ENCODE results near the gene MYT1. TPM values are rescaled to one million over a fixed set of nuclear protein-coding genes. Genes with fewer than 3 reads are reported as not detected.

The MYT1 gene
- total RNA-seq, 1 donor from 2014 or later, result 2.3 TPM

DNA sequence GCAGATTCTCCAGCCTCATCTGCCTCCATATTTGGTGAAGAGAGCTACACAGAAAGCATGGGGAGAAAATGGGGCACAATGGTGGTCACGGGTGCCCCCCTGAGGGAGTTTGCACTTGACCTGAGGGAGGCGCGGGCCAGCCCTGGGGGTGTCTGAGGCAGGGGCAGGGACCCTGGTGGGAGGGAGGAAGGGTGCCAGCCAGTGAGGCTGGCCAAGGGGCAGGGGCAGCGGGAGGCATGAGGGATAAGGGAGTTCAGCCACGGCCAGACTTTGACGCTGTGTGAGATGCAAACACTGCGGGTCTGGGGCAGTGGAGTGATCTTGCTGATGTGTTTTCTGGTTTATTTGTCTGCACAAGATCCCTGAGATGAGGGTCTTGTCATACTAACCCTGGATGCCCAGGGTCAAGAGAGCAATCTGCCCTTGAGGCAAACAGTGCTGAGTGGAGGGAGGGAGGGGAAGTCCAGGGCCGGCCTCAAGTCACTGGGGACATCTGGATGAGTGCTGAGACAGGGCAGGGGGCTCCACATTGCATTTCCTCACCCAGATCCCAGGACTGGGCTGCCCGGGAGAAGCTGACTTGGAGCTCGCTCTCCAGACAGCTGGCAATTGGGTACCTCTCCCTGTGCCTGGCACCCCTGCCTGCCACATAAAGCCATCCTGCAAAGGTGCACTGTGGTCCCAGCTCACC lies 82.5 kb downstream of the MYT1 start:
- no peaks in the 10 kb centered on the region for H3K4me1 Mint-ChIP-seq (ENCODE audit: low read depth)
- H3K9me3 Mint-ChIP-seq (ENCODE audit: low read depth), result no peaks in the 10 kb centered on the region
- no peaks in the 10 kb centered on the region for H3K36me3 Mint-ChIP-seq (ENCODE audit: insufficient read depth)
- TF ChIP-seq, protein P1, sequence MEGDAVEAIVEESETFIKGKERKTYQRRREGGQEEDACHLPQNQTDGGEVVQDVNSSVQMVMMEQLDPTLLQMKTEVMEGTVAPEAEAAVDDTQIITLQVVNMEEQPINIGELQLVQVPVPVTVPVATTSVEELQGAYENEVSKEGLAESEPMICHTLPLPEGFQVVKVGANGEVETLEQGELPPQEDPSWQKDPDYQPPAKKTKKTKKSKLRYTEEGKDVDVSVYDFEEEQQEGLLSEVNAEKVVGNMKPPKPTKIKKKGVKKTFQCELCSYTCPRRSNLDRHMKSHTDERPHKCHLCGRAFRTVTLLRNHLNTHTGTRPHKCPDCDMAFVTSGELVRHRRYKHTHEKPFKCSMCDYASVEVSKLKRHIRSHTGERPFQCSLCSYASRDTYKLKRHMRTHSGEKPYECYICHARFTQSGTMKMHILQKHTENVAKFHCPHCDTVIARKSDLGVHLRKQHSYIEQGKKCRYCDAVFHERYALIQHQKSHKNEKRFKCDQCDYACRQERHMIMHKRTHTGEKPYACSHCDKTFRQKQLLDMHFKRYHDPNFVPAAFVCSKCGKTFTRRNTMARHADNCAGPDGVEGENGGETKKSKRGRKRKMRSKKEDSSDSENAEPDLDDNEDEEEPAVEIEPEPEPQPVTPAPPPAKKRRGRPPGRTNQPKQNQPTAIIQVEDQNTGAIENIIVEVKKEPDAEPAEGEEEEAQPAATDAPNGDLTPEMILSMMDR (IDR thresholded peaks at IDR 0.05; ENCODE audit: unreplicated experiment), result no peak
- no peak overlapping the region for H3K27ac Mint-ChIP-seq
- no peaks in the 10 kb centered on the region for H3K27me3 Mint-ChIP-seq
- no peak overlapping the region for H3K4me3 Mint-ChIP-seq (ENCODE audit: low read depth)
- DNase-seq (ENCODE audit: low spot score, unreplicated experiment), result no peak

DNA sequence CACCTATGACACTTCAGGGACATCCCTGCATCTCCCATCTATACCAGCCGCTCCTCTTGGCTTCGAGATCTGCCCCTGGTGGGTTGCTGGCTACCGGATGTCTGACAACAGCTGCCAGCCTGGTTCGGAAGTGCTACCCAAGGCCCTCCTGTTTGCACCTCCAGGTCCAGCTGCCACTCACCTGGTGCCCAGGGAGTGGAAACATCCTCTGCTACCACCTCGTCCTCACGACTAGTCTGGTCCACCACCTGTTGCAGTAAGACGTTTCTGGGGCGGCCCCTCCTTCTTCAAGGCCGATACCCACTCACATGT lies 83.0 kb downstream of the MYT1 start:
- H3K4me3 Mint-ChIP-seq (ENCODE audit: low read depth), result no peak overlapping the region
- no peak for DNase-seq (ENCODE audit: low spot score, unreplicated experiment)
- H3K9me3 Mint-ChIP-seq (ENCODE audit: low read depth), result no peaks in the 10 kb centered on the region
- H3K36me3 Mint-ChIP-seq (ENCODE audit: insufficient read depth), result no peaks in the 10 kb centered on the region
- TF ChIP-seq, protein P1 (IDR thresholded peaks at IDR 0.05; ENCODE audit: unreplicated experiment), result no peak
- no peaks in the 10 kb centered on the region for H3K4me1 Mint-ChIP-seq (ENCODE audit: low read depth)
- no peaks in the 10 kb centered on the region for H3K27me3 Mint-ChIP-seq
- no peak overlapping the region for H3K27ac Mint-ChIP-seq

DNA sequence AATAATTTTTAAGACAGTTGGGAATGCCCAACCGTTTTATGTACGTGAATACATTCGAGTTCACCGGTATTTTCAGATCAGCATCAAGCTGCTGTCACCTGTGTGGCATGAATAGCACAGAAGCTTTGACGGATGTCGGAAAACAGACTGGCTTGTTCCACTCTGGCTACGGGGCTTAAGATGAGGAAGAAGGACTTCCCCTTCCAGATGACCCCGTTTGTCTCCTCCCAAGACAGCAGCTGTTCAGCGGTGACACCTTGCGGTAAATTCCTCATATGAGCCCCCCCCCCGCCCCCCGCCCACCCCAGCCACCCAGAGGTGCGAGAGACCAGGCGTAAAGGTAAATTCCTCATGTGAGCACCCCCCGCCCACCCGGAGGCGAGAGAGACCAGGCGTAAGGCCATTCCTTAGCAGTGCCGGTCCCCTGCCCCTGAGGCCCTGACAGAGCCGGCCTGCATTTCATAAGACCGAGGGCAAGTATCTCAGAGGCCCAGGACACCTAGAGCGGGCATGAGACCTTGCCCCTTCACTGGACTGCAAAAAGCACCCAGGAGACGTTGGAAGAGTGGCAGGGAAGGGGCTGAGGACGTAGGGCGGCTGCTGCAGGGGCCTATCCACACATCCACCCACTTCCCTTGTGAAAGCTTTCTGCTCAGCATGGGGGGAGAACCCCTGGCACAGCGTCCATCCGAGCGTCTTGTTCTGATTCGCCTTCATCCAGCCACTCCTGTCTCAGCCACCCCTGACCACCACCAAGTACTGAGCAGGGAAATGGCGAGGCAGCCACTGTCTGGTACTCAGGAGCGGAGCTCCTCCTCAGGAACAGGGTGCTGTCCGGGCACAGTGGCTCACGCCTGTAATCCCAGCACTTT lies 84.0 kb downstream of the MYT1 start:
- DNase-seq (ENCODE audit: low spot score, unreplicated experiment), result no peak
- Mint-ChIP-seq H3K9me3 (ENCODE audit: low read depth) (no peaks in the 10 kb centered on the region), H3K27me3 (no peaks in the 10 kb centered on the region)

DNA sequence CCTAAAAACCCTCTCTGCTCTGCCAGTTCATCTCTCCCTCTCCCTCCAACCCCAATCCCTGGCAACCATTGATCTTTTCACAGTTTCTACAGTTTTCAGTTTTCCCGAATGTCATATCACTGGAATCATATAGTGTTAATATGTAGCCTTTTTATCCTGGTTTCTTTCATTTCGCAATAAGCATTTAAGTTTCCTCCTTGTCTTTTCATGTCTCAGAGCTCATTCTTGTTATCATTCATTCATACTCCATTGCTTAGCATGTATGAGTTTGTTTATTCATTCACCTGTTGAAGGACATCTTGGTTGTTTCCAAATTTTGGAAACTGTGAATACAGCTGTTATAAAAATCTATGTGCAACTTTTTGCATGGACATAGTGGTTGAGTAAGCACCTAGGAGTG lies 85.8 kb downstream of the MYT1 start:
- Mint-ChIP-seq H3K27ac (no peak overlapping the region), H3K4me3 (ENCODE audit: low read depth) (no peak overlapping the region), H3K9me3 (ENCODE audit: low read depth) (no peaks in the 10 kb centered on the region), H3K4me1 (ENCODE audit: low read depth) (peaks cover 8% of the 10 kb centered on the region), H3K27me3 (no peaks in the 10 kb centered on the region), H3K36me3 (ENCODE audit: insufficient read depth) (no peaks in the 10 kb centered on the region)
- DNase-seq (ENCODE audit: low spot score, unreplicated experiment), result no peak
- TF ChIP-seq, protein P1 (IDR thresholded peaks at IDR 0.05; ENCODE audit: unreplicated experiment), result no peak

More for the DNA sequence above, 84.0 kb downstream of the MYT1 start:
- Mint-ChIP-seq H3K4me1 (ENCODE audit: low read depth) (peaks cover under 1% of the 10 kb centered on the region), H3K27ac (no peak overlapping the region), H3K36me3 (ENCODE audit: insufficient read depth) (no peaks in the 10 kb centered on the region), H3K4me3 (ENCODE audit: low read depth) (no peak overlapping the region)
- TF ChIP-seq, protein P1 (IDR thresholded peaks at IDR 0.05; ENCODE audit: unreplicated experiment), result no peak

DNA sequence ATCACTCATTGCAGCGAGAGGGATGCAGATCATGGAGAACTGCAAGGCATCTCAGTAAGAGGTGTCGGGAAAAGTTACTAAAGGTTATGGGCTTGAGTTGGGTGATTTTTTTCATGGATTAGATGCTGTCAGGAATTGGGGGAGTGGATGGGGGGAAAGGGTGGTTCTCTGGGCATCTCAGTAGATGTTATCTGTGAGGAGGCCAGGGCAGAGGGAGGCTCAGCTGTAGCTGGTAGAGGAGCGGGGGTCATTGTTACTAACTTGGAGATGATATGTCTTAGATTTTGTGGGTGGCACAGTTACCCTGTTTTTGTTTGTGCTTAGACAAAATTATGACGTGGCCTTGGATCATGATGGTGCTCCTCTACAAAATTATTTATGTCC lies 88.7 kb downstream of the MYT1 start:
- no peaks in the 10 kb centered on the region for H3K36me3 Mint-ChIP-seq (ENCODE audit: insufficient read depth)
- no peak overlapping the region for H3K4me3 Mint-ChIP-seq (ENCODE audit: low read depth)
- TF ChIP-seq, protein P1 (IDR thresholded peaks at IDR 0.05; ENCODE audit: unreplicated experiment), result no peak
- no peaks in the 10 kb centered on the region for H3K9me3 Mint-ChIP-seq (ENCODE audit: low read depth)
- DNase-seq (ENCODE audit: low spot score, unreplicated experiment), result no peak
- H3K27me3 Mint-ChIP-seq, result no peaks in the 10 kb centered on the region
- peaks cover 21% of the 10 kb centered on the region for H3K4me1 Mint-ChIP-seq (ENCODE audit: low read depth)
- peak overlapping the region; percentile 19 for H3K27ac Mint-ChIP-seq

Measured in progenitor cell of endocrine pancreas (in vitro differentiated cells).